Measurements from ENCODE around the gene LIMS2. TPM values are rescaled to one million over a fixed set of nuclear protein-coding genes. Genes with fewer than 3 reads are reported as not detected.

LIMS2 gene
- total RNA-seq, 6 donors from 2014 or later: 33.6 to 169 (median 109) TPM

- Histone ChIP-seq H3K4me1 (peaks cover 26 to 50% (median 35%) of the 10 kb centered on the region in 4 donors), H3K9me3 (no peaks in the 10 kb centered on the region), H3K36me3 (no peaks in the 10 kb centered on the region), H3K4me3 (no peak overlapping the region), H3K27me3 (no peaks in the 10 kb centered on the region), H3K27ac (peak overlapping the region in 2 of 4 donors; percentile 54 to 58)
- DNase-seq: peak; percentile 51 to 59
- no peak for TF ChIP-seq CTCF (IDR thresholded peaks at IDR 0.05)
- TF ChIP-seq POLR2AphosphoS5 (IDR thresholded peaks at IDR 0.05): no peak
- no peak for TF ChIP-seq POLR2A (IDR thresholded peaks at IDR 0.05)
- no peak for TF ChIP-seq EP300 (IDR thresholded peaks at IDR 0.05)
- WGBS, 2 donors: 46 to 59% methylated on average over 6 to 10 of the region's 10 CpGs
- peak in 1 of 2 donors; percentile 2 for ATAC-seq (ENCODE audit: low FRiP score in 2 of 2)
Measured at GRCh38 chr2:127630096-127630863, 45.0 kb downstream of the LIMS2 start.

- 89% methylated on average over 7 of the region's 9 CpGs; no CpG with 5 or more reads in 1 of the 2 donors for WGBS, 2 donors
- H3K4me3 ChIP-seq: no peak overlapping the region
- peak overlapping the region in 1 of 4 donors; percentile 54 for H3K27ac ChIP-seq
- no peaks in the 10 kb centered on the region for H3K9me3 ChIP-seq
- H3K36me3 ChIP-seq: no peaks in the 10 kb centered on the region
- H3K27me3 ChIP-seq: no peaks in the 10 kb centered on the region
- TF ChIP-seq POLR2A (IDR thresholded peaks at IDR 0.05) (no peak), POLR2AphosphoS5 (IDR thresholded peaks at IDR 0.05) (no peak), CTCF (IDR thresholded peaks at IDR 0.05) (no peak), EP300 (IDR thresholded peaks at IDR 0.05) (no peak)
- no peak for ATAC-seq (ENCODE audit: low FRiP score in 2 of 2)
- peaks cover 23 to 45% (median 31%) of the 10 kb centered on the region in 4 donors for H3K4me1 ChIP-seq
- DNase-seq: peak in 1 of 2 donors; percentile 55
Measured at GRCh38 chr2:127629637-127630036, 45.7 kb downstream of the LIMS2 start.

GRCh38 chr2:127628767-127629614, 46.3 kb downstream of the LIMS2 start:
- DNase-seq (peak in 1 of 2 donors; percentile 49), ATAC-seq (ENCODE audit: low FRiP score in 2 of 2) (no peak)
- no peak overlapping the region for H3K27ac ChIP-seq
- 78 to 82% methylated on average over 10 to 17 of the region's 17 CpGs for WGBS, 2 donors
- TF ChIP-seq POLR2AphosphoS5 (IDR thresholded peaks at IDR 0.05): no peak
- TF ChIP-seq EP300 (IDR thresholded peaks at IDR 0.05): no peak
- peak in 1 of 6 experiments; percentile 6 for TF ChIP-seq CTCF (IDR thresholded peaks at IDR 0.05)
- no peaks in the 10 kb centered on the region for H3K9me3 ChIP-seq
- no peak overlapping the region for H3K4me3 ChIP-seq
- no peaks in the 10 kb centered on the region for H3K27me3 ChIP-seq
- H3K36me3 ChIP-seq: no peaks in the 10 kb centered on the region
- H3K4me1 ChIP-seq: peaks cover 17 to 38% (median 24%) of the 10 kb centered on the region in 4 donors

- Histone ChIP-seq H3K27me3 (no peaks in the 10 kb centered on the region), H3K4me1 (peaks cover 8 to 28% (median 15%) of the 10 kb centered on the region in 4 donors), H3K9me3 (no peaks in the 10 kb centered on the region), H3K4me3 (no peak overlapping the region), H3K36me3 (no peaks in the 10 kb centered on the region), H3K27ac (no peak overlapping the region)
- WGBS, 2 donors: 33 to 85% methylated on average over 1 to 17 of the region's 18 CpGs
- DNase-seq: peak in 1 of 2 donors; percentile 45
- ATAC-seq (ENCODE audit: low FRiP score in 2 of 2): no peak
- TF ChIP-seq CTCF (IDR thresholded peaks at IDR 0.05) (no peak), POLR2A (IDR thresholded peaks at IDR 0.05) (no peak), POLR2AphosphoS5 (IDR thresholded peaks at IDR 0.05) (no peak), EP300 (IDR thresholded peaks at IDR 0.05) (no peak)
Measured at GRCh38 chr2:127627740-127628571, 47.4 kb downstream of the LIMS2 start.

All from upper lobe of left lung (tissue), 6 donors.